DMS53 treated with DMSO at 0.1 percent for 48 hours (cell line): ENCODE data around the gene COMMD7.
A peak's percentile ranks its signal among the peaks of the same experiment; 100 is the strongest.

Source experiments
- DNase-seq: peaks from one replicate; lab custom pipeline; 2025; ENCODE audit not compliant: unreplicated experiment; lab: John Stamatoyannopoulos, UW

The COMMD7 gene

DNA sequence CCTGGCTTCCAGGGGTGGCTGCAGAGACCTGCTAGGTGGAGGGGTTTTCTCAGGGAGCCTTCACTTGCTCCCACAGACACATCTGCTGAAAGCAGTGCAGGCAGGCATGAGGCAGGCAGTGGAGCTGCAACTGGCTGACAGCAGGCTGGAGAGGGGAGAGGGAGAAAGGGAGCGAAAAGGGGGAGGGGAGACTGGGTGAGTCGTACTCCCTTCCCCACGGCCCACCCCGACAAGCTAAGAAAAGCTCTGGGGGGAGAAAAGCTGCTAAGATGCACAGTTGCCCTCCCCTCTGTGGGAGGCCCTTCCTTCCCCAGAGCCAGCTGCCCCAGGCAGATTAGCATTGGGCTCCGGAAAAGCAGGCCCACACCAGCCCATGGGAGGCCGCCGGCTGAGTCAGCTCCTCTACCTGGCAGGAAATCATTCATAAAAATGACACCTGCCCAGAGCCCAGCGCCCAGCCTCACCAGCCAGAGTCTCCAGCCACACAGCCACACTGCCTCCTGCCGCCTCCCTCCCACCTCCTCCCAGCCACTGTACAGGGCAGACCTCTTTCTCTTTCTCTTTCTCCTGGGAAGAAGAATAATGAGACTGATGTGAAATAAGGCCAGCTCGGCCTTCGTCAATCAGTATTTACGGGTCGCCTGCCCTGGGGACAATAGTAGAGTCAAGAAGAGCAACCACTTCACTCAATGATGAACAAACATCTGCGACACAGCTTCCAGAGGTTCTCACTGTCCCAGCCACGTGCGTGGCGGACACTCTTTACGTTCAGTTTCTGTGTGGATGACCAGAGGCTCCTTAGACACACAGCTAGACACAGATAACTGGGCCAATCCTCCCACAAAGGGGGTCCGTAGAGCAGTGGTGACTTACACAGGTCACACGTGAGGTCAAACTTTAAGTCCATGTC is 61.8 kb downstream of the COMMD7 start:
- DNase-seq = peak; percentile 94

DNA sequence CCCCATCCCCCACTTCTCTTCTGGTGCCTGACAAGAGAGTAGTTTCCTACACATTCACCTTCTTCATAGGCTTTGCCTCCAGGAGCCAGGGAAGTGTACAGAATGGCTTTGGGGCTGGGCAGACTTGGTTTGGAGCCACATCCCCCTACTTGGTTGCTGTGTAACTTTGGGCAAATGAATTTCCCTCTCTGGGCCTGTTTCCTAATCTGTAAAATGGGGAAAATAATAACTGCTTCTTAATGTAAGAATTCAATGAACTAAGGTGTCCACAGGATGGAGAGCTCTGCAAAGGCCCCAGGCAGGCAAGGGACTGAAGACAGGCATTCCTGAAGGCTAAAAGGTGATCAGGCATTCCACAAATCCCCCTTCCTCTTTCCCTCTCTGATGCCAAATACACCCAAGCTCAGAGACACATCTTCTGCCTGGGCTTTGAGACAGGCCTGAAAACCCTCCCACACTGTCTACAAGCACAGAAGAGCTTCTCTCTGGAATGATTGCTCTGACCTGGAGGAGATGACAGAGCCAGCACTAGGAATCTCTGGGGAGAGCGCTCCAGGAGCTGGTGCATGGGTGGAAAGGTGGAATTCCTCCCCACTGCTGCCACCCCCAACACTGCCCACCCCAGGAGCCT is 62.6 kb downstream of the COMMD7 start:
- no peak for DNase-seq

DNA sequence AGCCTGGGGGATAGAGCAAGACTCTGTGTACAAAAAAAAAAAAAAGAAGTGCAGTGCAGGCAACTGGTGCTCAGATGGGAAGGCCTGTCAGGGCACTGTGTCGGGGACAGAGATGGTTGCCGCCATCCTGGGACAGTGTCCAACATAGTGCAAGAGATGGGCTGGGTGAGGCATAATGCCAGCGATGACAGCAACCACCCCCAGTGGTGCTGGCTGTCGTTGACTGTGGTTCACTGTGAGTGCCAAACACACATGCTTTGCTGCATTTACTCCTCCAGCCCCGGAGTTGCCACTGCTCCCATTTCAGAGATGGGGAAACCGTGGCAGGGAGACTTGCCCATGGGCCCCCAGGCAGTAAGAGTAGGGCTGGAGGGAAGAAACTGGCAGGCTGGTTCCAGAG is 64.3 kb downstream of the COMMD7 start:
- DNase-seq = no peak

DNA sequence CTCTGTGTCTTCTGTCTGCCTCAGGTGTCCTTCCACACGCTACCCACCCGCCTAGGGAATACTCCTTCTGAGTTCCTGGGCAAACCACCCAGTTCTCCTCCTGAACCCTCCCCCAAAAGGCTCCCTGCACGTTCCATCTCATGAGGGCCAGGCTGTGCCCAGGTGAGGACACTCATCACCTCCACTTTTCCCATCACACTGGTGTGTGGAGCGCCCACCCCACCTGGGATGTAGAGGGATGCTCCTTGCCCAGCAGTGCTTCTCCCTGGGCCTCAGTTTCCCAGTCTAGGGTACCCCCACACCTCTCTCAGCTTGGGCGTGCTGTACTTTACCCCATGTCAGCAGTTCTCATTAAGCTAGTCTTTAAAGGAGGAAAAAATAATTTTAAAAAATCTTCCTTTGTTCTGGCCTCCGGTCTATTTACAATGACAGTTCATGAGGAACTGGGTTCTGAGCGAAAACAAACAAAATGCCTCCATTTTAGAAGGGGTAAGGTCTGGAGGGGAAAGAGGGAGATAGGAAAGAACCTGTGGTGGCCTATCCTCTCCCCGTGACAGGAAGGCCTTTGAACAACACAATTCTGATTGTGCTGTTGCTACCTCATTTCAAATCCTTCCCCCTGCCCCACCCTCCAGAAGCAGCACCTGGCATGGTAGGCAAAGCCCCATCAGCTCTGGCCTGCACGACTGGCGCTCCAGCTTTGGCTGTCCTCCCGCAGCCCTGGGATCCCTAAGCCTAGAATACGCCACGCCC is 67.9 kb downstream of the COMMD7 start:
- peak; percentile 70 for DNase-seq

DNA sequence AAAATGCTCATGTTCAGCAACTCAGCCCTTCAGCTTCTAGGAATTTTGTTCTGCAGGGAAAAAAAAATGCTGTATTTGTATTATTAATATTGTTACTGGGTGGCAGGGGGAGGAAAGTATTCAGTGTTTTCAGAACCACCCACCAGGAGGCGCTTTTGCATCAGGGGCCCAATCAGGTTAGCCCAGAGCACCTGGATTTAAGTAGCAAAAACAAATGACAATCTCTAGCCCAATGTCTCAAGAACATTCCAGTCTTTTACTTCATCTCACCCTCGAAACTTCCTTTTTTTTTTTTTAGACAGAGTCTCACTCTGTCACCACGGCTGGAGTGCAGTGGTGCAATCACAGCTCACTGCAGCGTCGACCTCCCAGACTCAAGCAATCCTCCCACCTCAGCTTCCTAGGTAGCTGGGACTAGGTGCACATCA is 68.9 kb downstream of the COMMD7 start:
- DNase-seq = peak; percentile 80

DNA sequence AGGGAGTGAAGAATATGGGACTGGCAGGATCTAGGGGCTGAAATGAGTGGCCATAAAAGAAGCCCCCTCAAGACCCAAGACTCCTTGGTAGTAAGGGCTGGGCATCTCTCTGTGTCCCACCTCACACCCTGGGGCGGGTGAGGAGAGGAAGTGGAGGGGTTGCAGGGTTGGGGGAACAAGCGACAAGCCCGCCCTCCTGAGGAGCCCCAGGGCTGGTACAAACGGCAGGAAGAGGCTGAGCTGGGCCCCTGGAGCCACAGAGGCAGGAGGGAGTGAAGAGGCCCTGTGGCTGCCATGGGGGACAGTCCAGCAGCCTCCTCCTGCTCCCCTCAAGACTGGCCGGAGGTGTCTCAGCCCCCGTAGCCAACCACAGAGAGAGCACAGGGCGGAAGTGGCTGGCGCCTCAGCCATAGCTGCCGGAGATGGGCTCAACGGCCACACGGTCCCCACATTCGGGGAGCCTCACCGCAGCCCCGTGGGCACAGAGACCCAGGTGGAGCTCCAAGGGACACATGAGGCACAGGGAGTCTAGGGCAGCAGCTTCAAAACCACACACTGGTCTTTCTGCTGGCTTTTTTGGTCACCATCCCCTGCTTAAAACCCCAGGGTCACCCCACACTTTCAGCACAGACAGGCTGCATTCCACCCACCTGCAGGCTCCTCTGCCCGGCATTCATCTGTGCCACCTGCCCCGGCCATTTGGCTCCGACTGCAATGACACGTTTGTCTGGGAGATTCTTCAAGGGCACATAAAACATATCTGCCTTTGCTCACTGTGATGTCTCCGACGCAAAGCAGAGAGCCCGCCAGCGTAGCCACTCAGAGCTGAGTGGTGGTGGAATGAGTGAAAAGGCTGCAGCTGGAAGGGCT is 70.0 kb downstream of the COMMD7 start:
- DNase-seq = no peak

DNA sequence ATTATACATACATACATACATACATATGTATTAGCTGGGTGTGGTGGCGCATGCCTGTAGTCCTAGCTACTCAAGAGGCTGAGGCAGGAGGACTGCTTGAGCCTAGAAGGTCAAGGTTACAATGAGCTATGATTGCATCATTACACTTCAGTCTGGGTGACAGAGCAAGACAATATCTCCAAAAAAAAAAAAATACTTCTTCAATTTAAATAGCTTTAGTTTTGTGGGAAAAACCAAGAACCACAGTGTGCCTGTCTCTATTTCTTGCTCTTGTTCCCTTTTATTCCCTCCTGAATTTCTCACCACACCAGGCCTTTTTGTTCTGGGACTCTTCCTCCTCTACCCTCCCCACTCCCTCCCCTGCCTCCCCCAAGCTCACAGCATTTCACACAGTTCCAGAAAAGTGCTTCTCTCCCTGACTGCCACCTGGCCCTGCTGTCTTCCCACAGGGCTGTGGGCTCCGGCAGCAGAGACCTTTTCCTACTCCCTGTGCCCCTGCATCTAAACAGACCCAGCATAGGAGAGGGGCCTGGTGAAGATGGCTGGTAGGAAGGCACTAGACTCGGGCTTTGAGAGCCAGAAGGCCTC is 70.8 kb downstream of the COMMD7 start:
- DNase-seq = peak; percentile 59

DNA sequence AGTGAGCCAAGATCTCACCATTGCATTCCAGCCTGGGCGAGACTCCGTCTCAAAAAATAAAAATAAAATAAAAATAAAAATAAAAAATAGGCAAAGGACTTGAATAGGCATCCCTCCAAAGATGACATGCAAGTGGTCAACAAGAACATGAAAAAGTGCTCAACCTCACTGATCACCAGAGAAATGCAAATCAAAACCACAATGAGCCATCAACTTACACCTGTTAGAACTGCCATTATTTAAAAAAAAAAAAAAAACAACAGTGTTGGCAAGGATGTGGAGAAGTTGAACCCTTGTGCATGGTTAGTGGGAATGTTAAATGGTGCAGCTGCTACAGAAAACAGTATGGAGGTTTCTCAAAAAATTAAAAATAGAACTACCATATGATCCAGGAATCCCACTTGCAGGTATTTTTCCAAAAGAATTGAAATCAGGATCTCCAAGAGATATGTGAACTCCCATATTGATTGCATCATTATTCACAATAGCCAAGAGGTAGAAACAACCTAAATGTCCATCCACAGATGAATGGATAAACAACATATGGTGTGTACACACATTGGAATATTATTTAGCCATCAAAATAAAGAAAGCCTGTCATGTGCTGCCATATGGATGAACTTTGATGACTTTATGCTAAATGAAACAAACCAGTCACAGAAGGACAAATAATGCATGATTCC is 72.4 kb downstream of the COMMD7 start:
- no peak for DNase-seq

DNA sequence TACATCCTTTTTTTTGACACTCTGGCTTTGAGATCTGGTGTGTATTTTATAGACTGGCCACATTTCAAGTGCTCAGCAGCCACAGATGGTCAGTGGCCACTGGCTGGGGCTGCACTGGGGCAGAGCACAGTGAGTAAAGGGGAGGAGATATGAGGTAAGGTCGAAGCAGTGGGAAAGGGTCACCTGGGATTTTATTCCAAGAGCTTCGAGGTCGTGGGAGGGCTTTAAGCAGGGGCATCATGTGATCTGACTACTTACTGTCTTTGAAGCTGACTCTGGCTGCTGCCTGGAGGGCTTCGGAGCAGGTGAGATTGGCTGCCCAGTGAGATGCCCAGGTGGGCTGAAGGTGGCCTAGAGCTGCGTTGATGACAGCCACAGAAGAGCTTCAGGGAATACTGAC is 76.2 kb downstream of the COMMD7 start:
- no peak for DNase-seq

DNA sequence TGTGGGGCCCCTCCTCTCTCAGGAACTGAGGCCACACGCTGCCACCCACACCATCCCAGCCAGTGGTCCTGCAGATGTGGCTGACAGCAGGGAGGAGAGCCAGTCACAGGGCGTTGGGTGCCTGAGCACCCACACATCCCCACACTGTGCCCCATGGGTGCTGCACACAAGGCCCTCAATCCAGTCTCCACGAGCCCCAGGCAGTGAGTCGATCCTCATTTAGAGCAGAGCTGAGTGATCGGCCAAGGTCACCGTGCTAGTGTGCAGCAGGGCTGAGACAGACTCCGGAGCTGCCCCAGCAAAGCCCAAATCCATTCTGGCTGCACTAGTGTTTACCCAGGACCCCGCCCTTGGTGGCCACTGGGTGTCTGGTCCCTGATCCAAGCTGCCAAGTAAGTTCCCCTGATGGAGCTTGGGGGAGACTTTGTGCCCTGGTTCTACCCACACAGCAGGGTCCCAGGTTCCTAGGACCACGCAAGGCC is 78.5 kb downstream of the COMMD7 start:
- no peak for DNase-seq

DNA sequence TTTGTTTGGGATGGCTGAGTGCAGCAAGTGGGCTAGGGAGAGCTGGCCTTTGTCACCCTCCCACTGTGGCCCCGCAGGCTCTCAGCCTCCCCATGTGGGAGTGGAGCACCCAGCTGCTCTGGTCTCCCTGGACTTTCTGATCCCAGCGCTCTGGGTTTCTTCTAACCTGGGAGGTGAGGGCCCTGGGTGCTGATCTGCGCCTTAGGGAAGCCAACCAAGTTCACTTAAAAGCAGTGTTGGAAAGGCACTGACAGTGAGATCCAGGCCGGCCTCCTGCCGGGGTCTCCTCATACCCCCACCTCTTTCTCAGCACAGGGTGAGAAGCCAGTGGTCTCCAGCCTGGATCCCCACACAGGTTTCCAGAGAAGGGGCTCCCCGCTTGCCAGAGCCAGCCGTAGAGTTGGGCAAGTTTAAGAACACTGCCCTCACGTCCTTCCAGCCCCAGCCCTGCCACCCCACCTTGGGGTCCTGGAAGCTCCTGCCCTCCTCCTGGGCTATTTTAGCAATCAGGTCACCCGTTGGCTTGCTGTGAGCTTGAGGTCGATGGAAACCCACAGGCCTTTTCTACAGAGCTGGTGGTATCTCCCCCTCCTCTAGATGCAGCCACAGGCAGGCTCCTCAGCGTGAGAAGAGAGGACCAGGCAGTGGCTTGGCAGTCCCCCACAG is 79.1 kb downstream of the COMMD7 start:
- DNase-seq = no peak

DNA sequence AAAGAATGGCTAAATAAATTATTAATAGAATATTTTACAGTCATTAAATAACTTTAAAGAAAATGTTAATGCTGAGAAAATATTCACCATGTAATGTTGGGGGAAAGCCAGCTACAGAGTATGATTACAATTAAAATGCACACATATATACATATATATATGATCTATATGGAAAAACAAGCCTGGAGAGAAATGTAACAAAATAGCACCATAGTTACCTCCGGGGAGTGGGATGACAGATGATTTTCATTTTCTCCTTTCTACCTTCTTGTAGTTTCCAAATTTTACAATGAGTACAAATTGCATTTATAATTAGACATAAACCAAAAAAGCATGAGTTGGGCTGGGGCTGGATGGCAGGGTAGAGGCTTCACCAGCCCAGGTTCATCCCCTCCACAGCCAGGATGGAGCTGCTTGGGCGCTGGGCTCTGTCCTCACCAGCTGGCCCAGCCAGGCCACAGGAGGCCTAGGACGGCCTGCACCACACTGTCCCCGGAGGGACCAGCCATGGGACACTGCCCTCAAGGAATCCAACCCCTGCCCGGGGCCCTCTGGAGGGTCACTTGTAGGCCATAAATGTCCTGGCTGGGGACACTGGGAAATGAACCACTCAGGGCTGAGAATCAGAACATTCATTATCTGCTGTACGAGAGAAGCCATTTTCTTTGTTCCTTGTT is 79.8 kb downstream of the COMMD7 start:
- DNase-seq = no peak

DNA sequence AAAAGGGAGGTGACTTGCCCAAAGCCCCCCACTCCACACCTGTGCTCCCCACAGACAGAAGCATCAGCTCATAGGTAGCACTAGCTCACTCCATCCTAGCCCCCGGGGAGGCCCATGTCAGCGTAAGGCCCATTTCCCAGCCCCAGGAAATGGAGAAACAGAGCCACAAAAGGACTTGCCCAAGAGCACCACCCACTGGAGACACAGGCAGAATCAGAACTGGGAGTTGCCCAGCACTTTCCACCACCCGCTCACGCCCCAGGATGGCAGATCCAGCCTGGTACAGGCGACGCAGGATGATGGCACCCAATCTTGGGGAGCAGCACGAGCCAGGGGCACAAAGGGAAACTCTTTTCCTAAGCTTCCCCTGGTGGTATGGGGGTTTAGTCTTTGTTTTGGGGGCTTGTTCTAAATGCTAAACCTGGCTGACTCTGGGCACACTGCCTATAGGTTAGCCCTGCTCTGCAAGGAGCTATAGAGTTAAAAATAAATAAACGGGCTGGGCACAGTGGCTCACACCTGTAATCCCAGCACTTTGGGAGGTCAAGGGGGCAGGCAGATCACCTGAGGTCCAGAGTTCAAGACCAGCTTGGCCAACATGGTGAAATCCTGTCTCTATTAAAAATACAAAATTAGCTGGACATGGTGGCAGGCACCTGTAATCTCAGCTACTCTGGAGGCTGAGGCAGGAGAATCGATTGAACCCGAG is 81.3 kb downstream of the COMMD7 start:
- DNase-seq = no peak

DNA sequence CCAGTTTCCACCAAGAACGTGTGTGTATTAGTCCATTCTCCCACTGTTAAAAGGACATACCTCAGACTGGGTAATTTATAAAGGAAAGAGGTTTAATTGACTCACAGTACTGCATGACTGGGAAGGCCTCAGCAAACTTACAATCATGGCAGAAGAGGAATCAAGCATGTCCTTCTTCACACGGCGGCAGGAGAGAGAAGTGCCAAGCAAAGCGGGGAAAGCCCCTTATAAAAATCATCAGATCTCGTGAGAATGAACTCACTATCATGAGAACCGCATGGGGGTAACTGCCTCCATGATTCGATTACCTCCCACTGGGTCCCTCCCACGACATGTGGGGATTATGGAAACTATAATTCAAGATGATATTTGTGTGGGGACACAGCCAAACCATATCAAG is 82.6 kb downstream of the COMMD7 start:
- no peak for DNase-seq

DNA sequence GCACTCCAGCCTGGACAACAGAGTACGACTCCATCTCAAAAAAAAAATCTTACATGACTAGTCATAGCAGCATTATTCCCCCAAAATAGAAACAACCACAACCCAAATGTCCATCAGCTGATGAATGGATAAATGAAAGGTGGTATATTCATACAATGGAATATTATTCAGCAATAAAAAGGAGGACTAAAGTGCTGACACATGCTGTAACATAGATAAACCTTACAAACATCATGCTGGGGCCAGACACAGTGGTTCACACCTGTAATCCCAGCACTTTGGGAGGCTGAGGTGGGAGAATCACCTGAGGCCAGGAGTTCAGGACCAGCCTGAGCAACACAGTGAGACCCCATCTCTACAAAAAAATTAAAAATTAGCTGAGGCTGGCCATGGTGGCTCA is 86.4 kb downstream of the COMMD7 start:
- no peak for DNase-seq

DNA sequence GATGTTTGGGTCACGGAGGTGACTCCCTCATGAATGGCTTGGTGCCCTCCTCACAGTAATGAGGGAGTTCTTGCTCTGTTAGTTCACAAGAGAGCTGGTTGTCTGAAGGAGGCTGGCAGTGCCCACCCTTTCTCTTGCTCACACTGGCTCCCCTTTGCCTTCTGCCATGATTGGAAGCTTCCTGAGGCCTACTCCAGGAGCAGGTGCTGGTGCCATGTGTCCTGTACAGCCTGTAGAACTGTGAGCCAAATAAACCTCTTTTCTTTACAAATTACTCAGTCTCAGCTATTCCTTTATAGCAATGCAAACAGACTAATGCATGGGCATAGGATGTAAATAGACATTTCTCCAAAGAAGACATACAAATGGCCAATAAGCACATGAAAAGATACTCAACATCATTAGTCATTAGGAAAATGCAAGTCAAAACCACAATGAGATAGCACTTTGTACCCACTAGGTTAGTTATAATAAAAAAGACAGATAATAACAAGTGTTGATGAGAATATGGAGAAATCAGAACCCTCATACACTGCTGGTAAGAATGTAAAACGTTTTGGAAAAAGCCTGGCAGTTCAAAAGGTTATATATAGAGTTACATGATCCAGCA is 87.3 kb downstream of the COMMD7 start:
- no peak for DNase-seq

DNA sequence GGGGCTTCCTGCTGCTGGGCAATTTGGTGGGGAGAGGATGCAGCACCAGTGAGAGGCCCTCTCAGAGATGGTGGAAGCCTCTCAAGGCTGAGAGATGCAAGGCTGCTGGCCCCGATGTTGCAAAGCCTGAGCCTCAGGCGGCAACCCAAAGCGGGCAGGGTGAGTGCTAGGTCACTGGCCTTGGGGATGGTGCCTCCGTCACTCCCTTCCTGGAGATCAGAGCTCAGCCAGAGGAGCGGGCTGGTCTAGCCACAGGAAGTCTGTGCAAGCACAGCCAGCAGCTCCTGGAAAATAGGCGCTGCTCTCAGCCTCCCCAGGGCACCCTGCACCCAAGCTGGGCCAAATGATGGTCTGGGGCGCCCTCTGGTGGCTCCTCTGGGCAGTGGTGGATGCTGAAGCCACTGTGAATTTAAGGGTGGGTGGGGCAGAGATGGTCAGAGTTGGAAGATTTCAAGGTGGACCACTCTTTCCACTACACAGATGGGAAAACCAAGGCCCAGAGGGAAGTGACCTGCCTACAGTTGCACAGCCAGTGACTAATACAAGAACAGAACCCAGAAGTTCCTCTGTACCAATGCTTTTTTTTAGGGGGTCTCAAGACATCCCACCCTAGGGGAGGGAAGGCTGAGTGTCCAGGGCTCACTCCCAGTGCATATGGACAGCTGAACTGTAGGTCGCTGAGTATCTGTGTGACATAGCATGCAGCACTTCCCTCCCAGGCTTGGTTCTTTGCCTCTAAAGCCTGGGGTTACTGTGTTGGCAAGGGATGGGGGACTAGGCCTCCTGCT is 90.3 kb downstream of the COMMD7 start:
- peak; percentile 73 for DNase-seq
